GM12873 (cell line): ENCODE results near the gene B4GALT5.

ENCODE experiments used
- TF ChIP-seq, protein P1 (sequence below): IDR thresholded peaks from 2 replicates; pipeline ENCODE4 v1.5.1; 2012; ENCODE audit warnings: low read depth, mild to moderate bottlenecking, moderate library complexity, low read length, control low read depth; ENCODE audit not compliant: insufficient read depth; ENCODE audit errors: missing control alignments

B4GALT5 gene

DNA sequence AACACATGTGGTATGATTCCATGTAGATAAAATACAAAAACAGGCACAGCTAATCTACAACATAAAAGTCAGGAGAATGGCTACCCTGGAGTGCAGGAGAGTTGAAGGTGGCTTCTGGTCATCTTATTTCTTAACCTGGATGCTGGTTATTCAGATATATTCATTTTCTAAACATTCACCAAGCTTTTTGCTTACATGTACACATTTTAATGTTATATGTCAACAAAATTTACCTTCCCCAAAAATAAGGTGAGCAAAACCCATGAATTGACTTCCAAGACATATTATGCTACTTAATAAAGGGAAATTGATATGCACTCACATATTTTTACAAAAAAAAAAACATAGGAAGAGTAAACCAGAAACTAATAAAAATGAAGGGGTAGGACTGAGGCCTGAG lies 50.6 kb downstream of the B4GALT5 start:
- TF ChIP-seq, protein P1, sequence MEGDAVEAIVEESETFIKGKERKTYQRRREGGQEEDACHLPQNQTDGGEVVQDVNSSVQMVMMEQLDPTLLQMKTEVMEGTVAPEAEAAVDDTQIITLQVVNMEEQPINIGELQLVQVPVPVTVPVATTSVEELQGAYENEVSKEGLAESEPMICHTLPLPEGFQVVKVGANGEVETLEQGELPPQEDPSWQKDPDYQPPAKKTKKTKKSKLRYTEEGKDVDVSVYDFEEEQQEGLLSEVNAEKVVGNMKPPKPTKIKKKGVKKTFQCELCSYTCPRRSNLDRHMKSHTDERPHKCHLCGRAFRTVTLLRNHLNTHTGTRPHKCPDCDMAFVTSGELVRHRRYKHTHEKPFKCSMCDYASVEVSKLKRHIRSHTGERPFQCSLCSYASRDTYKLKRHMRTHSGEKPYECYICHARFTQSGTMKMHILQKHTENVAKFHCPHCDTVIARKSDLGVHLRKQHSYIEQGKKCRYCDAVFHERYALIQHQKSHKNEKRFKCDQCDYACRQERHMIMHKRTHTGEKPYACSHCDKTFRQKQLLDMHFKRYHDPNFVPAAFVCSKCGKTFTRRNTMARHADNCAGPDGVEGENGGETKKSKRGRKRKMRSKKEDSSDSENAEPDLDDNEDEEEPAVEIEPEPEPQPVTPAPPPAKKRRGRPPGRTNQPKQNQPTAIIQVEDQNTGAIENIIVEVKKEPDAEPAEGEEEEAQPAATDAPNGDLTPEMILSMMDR, result no peak

DNA sequence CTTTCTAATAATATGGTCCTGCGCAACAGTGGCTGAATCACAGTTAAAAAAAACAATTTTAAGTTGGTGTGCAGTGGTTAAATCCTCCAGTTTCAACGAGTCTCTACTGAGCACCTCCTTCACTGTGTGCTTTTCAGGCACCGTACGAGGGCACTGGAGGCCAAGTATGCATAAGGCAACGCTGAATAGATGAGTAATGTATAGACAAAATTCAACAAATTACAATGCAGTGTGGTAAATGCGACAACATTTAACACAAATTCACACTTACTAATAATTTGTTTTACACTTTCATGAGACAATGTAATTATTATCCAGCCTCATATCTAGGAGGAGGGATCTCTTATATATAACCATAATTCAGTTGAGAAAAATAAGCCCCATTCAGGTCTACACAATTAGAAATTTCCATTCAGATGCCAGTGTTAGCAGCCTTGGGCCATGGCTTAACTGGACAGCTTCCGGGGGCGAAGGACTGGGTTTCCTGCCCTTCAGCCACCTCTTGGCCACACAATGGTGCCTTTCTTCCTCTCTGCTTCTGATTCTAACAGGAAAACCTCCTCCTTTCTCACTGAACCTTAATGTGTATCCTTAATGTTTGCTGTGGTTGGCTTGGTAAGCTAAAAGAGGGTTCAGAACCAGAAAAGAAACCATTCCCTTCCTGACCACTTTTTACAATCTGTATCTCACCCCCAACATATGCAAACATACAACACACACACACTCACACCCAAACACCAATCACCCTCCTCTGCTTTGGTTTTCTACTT lies 51.9 kb downstream of the B4GALT5 start:
- TF ChIP-seq, protein P1, result no peak

DNA sequence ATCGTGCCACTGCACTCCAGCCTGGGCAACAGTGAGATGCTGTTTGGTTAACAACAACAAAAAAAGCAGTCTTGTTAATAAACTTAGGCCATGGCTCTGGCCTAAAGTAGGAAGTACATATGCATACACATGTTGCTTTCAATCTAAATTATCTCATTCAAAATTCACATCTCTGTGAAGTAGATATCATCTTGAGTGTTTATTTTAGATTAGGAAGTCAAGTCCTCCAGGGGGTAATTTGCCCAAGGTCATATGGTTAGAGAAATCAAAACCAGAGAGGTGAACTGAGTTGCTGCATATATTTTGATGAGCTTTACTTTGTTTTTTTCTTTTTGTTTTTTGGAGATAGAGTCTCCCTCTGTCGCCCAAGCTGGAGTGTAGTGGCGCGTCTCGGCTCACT lies 52.8 kb downstream of the B4GALT5 start:
- TF ChIP-seq, protein P1, result no peak

DNA sequence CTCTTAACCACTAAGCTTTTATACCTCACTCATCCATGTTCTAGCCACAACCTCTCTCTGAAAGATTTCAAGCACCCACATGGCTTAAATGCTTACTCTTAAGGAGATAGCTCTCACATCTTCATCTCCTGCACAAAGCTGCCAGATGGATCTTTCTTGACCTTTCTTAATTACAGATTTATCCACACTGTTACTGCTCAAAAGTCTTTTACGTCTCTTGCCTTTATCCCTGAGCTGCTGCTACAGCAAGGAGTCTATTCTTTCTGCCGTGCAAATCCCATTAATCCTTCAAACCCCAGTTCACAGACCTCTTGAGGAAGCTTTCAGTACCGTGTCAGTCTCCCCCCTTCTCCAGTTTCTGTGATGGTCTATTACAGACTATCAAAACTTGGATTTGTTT lies 54.6 kb downstream of the B4GALT5 start:
- TF ChIP-seq, protein P1, result no peak

DNA sequence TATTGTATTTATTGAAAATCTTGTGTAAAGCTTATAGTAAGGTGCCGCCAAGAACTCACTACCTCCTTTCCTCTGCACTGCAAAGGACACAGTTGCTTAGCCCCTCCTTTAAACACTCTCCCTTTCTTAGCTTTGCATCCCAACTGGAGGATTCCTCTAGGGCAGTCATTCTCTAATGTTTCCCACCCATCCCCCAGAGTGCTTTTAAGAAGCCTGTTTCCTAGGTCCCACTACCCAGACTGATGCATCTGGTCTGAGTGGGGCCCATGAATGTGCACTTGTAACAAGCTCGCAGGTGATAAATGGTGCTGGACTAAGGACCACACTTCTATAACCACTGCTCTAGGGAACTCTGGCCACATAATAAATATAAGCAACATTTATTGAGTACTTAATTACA lies 55.2 kb downstream of the B4GALT5 start:
- TF ChIP-seq, protein P1, result no peak

DNA sequence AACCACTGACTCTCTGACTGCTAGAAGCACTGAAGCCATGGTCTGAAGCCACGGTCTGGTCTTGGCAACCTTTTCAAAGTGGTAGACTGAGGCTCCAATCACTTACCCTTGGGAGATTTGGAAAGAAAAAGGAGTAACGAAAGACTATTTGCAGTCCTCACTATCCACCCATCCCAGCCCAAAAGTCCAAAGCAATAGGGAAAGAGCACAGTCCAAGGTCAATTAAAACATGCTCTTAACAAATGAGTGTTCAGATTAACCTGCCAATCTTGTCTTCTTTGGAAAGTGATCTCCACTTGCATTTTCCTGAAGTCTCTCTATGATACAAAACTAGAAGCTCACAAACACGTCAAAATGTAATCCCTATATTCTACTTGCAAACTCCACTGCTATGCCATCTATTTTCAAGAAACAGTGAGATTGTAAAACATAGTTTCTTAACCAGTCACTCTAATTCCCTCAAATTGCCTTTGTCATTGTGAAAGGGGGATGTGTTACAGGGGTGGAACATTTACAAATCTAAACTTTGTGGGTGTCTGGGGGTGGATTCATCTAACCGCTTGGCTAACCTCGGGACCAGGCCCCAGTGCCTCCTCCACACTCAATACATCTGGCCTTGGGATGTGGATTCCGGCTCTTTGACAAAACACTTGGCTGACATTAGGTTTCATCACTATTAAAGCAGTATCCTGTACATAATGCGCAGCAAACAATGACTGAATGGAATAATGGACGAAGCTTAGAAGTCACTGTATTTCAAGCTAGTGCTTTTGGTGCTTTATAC lies 56.4 kb downstream of the B4GALT5 start:
- TF ChIP-seq, protein P1, result no peak

DNA sequence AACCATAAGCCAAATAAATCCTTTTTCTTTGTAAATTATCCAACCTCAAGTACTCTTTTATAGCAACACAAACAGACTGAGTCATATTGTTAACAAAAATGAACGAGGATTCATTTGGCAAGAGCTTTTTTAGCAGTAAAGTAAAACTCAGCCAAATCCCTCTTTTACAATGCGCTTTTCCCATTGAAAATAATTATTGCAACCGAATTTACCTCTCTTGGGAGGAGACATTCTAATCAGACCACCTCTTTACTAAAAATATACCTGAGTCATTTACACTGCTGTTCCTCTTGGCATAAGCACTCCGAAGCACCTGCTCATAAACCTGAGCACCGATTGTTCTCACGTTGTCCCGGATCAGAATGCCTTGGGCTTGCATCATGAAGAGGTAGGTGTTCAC lies 57.4 kb downstream of the B4GALT5 start:
- TF ChIP-seq, protein P1, result no peak
